SH-SY5Y (cell line): ENCODE results near the gene TACR2.

Source experiments
- GATA2 ChIP-seq: IDR thresholded peaks from 2 replicates; pipeline ENCODE4 v1.6.1; 2011; ENCODE audit warnings: mild to moderate bottlenecking, low read depth, low read length
- GATA3 ChIP-seq: IDR thresholded peaks from 2 replicates; pipeline ENCODE4 v1.6.1; 2011; ENCODE audit warnings: low read depth, mild to moderate bottlenecking, low read length, moderate library complexity

DNA sequence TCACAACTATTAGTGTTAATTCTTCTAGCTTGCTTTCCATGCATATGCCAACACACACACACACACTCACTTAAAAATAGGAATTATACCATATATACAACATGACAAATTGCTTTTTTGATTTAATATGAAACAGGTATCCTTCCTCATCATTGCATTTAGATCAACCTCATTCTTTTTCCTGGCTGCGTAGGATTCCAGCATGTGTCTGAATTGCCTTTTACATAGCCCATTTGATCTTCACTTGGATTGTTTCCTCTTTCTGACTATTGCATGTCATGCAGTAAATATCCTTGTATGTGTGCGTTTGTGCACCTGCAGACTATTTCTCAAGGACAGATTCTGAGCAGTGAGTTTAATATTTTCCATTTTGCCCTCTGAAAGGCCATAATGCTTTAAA lies 28.2 kb downstream of the TACR2 start:
- TF ChIP-seq GATA3 (no peak), GATA2 (no peak)
